ENCODE measurements around the gene FOXP1. TPM values are rescaled to one million over a fixed set of nuclear protein-coding genes. Genes with fewer than 3 reads are reported as not detected.

The FOXP1 gene
- total and polyA plus RNA-seq, 2 of the 13 experiments (the other 11 are each of a cell fraction or from before 2014, with no cell fraction given): 40.4 to 59.0 TPM

DNA sequence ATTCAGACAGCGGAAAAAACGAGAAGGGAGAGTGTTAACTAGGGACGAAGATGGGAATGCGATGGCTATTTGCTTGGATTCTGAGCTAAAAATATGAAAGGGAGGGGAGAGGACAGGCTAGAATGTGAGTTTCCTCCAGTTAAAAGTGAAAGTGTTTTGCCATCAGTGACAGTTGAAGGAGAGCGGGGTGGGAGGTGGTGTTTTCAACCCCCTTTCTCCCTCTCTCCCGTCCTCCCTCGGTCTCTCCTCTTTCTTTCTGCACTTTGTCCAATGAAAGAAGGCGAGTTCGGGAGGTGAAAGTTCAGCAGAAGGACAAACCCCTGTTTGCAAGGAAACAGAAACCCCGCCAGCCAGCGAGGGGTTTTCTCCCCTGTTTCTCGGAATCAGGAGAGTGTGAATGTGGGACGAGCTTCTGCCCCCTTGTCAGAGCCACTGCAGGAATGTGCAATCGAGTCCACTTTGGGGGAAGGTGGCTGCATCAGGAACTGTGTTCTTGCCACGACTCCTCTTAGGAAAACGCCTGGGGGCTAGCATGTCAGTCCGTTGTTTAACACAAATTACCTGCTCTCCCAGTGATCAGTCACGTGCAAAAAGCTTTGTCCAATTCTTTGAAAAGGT, 975 bp upstream of the FOXP1 start (continued):
- TF ChIP-seq ZNF614 (CRISPR knock-in tag; IDR thresholded peaks at IDR 0.05; ENCODE audit: borderline replicate concordance) (0 out of 2 replicates have a peak, but pooled peaks have one; percentile 31), ZKSCAN5 (CRISPR knock-in tag; IDR thresholded peaks at IDR 0.05) (no peak), SRY (CRISPR knock-in tag; IDR thresholded peaks at IDR 0.05) (no peak), TRIM24 (CRISPR knock-in tag; IDR thresholded peaks at IDR 0.05) (no peak), TCF7L2 (IDR thresholded peaks at IDR 0.05; ENCODE audit: low read depth, low read length) (no peak), ZNF644 (CRISPR knock-in tag; IDR thresholded peaks at IDR 0.05; ENCODE audit: low read depth) (no peak), ZNF354B (CRISPR knock-in tag; IDR thresholded peaks at IDR 0.05) (no peak), HOXA7 (CRISPR knock-in tag; IDR thresholded peaks at IDR 0.05) (no peak), NCOR1 (IDR thresholded peaks at IDR 0.05; ENCODE audit: borderline replicate concordance, low read length) (peak; percentile 30; the same call in 1 of the 2 replicates), NCOA2 (CRISPR knock-in tag; IDR thresholded peaks at IDR 0.05) (peak; percentile 25; the same call in 1 of the 2 replicates), SAP130 (CRISPR knock-in tag; IDR thresholded peaks at IDR 0.05; ENCODE audit: low read depth) (peak; percentile 74), SYNCRIP (IDR thresholded peaks at IDR 0.05; ENCODE audit: insufficient read depth, low read depth, low read length) (no peak), ZNF432 (CRISPR knock-in tag; IDR thresholded peaks at IDR 0.05; ENCODE audit: borderline replicate concordance) (no peak), RORA (CRISPR knock-in tag; IDR thresholded peaks at IDR 0.05) (no peak), RXRB (CRISPR knock-in tag; IDR thresholded peaks at IDR 0.05; ENCODE audit: borderline replicate concordance) (peak; percentile 65; the same call in 1 of the 2 replicates), TARDBP (CRISPR knock-in tag; IDR thresholded peaks at IDR 0.05) (no peak), TAF1 (CRISPR knock-in tag; IDR thresholded peaks at IDR 0.05) (peak; percentile 66), ZNF12 (CRISPR knock-in tag; IDR thresholded peaks at IDR 0.05) (no peak), KLF9 (CRISPR knock-in tag; IDR thresholded peaks at IDR 0.05; ENCODE audit: low read depth) (0 out of 2 replicates have a peak, but pooled peaks have one; percentile 52), ZSCAN9 (CRISPR knock-in tag; IDR thresholded peaks at IDR 0.05; ENCODE audit: borderline replicate concordance) (0 out of 2 replicates have a peak, but pooled peaks have one; percentile 22)
- TF ChIP-seq, protein P1, sequence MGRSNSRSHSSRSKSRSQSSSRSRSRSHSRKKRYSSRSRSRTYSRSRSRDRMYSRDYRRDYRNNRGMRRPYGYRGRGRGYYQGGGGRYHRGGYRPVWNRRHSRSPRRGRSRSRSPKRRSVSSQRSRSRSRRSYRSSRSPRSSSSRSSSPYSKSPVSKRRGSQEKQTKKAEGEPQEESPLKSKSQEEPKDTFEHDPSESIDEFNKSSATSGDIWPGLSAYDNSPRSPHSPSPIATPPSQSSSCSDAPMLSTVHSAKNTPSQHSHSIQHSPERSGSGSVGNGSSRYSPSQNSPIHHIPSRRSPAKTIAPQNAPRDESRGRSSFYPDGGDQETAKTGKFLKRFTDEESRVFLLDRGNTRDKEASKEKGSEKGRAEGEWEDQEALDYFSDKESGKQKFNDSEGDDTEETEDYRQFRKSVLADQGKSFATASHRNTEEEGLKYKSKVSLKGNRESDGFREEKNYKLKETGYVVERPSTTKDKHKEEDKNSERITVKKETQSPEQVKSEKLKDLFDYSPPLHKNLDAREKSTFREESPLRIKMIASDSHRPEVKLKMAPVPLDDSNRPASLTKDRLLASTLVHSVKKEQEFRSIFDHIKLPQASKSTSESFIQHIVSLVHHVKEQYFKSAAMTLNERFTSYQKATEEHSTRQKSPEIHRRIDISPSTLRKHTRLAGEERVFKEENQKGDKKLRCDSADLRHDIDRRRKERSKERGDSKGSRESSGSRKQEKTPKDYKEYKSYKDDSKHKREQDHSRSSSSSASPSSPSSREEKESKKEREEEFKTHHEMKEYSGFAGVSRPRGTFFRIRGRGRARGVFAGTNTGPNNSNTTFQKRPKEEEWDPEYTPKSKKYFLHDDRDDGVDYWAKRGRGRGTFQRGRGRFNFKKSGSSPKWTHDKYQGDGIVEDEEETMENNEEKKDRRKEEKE (IDR thresholded peaks at IDR 0.05): no peak
- TF ChIP-seq, protein P2, sequence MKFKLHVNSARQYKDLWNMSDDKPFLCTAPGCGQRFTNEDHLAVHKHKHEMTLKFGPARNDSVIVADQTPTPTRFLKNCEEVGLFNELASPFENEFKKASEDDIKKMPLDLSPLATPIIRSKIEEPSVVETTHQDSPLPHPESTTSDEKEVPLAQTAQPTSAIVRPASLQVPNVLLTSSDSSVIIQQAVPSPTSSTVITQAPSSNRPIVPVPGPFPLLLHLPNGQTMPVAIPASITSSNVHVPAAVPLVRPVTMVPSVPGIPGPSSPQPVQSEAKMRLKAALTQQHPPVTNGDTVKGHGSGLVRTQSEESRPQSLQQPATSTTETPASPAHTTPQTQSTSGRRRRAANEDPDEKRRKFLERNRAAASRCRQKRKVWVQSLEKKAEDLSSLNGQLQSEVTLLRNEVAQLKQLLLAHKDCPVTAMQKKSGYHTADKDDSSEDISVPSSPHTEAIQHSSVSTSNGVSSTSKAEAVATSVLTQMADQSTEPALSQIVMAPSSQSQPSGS (CRISPR knock-in tag; IDR thresholded peaks at IDR 0.05): 0 out of 2 replicates have a peak, but pooled peaks have one; percentile 32
- TF ChIP-seq, protein P3, sequence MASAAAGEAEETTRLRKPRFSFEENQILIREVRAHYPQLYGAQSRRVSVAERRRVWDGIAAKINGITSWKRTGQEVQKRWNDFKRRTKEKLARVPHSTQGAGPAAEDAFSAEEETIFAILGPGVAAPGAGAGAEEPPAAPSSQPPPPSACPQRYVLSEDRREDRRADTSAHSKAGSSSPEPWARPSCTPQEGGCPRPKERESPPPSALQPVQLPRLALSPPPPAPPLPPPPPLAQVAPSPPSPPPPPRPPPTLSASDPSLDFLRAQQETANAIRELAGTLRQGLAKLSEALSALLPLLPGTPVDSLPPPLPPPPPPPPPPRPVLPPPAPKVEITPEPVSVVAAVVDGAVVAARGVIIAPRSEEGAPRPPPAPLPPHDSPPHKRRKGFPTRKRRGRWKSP (CRISPR knock-in tag; IDR thresholded peaks at IDR 0.05): no peak
- TF ChIP-seq, protein P4, sequence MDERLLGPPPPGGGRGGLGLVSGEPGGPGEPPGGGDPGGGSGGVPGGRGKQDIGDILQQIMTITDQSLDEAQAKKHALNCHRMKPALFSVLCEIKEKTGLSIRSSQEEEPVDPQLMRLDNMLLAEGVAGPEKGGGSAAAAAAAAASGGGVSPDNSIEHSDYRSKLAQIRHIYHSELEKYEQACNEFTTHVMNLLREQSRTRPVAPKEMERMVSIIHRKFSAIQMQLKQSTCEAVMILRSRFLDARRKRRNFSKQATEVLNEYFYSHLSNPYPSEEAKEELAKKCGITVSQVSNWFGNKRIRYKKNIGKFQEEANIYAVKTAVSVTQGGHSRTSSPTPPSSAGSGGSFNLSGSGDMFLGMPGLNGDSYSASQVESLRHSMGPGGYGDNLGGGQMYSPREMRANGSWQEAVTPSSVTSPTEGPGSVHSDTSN (CRISPR knock-in tag; IDR thresholded peaks at IDR 0.05): no peak
- TF ChIP-seq, protein P5, sequence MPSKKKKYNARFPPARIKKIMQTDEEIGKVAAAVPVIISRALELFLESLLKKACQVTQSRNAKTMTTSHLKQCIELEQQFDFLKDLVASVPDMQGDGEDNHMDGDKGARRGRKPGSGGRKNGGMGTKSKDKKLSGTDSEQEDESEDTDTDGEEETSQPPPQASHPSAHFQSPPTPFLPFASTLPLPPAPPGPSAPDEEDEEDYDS (CRISPR knock-in tag; IDR thresholded peaks at IDR 0.05): peak; percentile 35; the same call in 1 of the 2 replicates
